ENCODE results near the gene NRL.

Gene NRL

GRCh38 chr14:24136684-24137528, 22.2 kb upstream of the NRL start:
- TF ChIP-seq ZNF274 (IDR thresholded peaks at IDR 0.05; ENCODE audit: low read depth, low read length), result no peak
- H3K4me3 ChIP-seq (ENCODE audit: low read length), result peak overlapping the region; percentile 69

- TF ChIP-seq ZNF274 (IDR thresholded peaks at IDR 0.05; ENCODE audit: low read depth, low read length), result no peak
- H3K4me3 ChIP-seq (ENCODE audit: low read length), result peak within 1 kb of the TSS; percentile 69
Measured at GRCh38 chr14:24135834-24136683, 21.3 kb upstream of the NRL start, which contains the start of gene PSME1. Gene PSME1, plus strand, starts transcription at chr14:24136194. Its CDS starts 69 bp downstream, at chr14:24136263.

DNA sequence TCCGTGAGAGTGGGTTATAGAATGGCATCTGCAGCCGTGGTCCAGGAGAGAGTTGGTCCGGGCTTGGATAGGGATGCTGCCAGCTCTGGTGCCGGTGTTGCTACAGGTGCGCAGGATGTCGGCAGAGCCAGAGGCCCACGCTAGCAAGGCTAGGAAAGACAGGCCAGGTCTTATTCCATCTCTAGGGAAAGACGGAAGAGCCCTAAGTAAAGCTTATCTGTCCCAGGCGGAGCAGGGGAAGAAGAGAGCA, 20.8 kb upstream of the NRL start:
- no peak for TF ChIP-seq ZNF274 (IDR thresholded peaks at IDR 0.05; ENCODE audit: low read depth, low read length)
- H3K4me3 ChIP-seq (ENCODE audit: low read length), result peak overlapping the region; percentile 57

- H3K4me3 ChIP-seq (ENCODE audit: low read length), result no peak overlapping the region
- no peak for TF ChIP-seq ZNF274 (IDR thresholded peaks at IDR 0.05; ENCODE audit: low read depth, low read length)
Measured at GRCh38 chr14:24133735-24134134, 19.0 kb upstream of the NRL start.

DNA sequence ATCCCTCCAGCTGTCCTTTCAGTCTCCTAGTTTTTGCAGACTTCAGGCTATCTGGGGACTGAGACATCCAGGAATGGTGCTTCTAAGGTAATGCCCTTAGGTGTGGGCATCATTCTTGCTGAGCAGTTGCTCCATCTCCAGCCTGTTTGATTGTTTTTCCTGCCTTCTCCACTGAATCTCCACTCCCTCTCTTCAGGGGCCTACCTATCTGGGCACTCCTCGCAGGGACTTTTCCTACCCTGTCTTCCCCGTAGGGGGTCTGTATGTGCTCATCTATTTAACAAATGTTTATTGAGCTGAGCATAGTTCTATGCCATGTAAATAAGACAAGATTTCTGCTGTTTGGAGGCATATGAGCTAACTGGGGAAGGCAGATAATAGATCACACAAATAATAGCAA, 18.2 kb upstream of the NRL start:
- H3K4me3 ChIP-seq (ENCODE audit: low read length), result no peak overlapping the region
- no peak for TF ChIP-seq ZNF274 (IDR thresholded peaks at IDR 0.05; ENCODE audit: low read depth, low read length)

DNA sequence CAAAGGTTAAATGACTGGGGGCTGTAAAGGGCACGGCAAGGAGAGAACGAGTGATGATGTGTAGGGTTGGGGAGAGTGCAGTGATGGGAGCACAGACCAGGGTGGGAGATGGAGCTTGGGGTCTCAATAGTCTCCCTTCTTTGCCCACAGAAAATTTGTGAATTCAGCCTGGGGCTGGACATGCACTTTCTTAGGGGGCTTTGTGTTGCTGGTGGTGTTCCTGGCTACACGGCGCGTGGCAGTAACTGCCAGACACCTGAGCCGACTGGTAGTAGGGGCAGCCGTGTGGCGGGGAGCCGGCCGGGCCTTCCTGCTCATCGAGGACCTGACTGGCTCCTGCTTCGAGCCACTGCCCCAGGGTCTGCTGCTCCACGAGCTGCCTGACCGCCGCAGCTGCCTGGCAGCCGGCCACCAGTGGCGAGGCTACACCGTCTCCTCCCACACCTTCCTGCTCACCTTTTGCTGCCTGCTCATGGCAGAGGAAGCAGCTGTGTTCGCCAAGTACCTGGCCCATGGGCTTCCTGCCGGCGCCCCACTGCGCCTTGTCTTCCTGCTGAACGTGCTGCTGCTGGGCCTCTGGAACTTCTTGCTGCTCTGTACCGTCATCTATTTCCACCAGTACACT, 17.4 kb upstream of the NRL start:
- H3K4me3 ChIP-seq (ENCODE audit: low read length), result no peak overlapping the region
- no peak for TF ChIP-seq ZNF274 (IDR thresholded peaks at IDR 0.05; ENCODE audit: low read depth, low read length)

DNA sequence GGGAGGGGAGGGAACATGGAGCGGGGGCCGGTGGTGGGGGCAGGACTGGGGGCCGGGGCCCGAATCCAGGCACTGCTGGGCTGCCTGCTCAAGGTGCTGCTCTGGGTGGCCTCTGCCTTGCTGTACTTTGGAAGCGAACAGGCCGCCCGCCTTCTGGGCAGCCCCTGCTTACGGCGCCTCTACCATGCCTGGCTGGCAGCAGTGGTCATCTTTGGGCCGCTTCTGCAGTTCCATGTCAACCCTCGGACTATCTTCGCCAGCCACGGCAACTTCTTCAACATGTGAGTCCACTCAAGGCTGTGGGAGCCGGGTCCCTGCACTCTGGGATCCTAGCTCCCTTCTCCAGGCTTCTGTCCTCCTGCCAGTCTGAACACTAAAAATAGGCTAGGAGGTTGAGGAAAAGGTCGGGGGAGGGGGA, 16.8 kb upstream of the NRL start:
- H3K4me3 ChIP-seq (ENCODE audit: low read length), result no peak overlapping the region
- TF ChIP-seq ZNF274 (IDR thresholded peaks at IDR 0.05; ENCODE audit: low read depth, low read length), result no peak

- TF ChIP-seq ZNF274 (IDR thresholded peaks at IDR 0.05; ENCODE audit: low read depth, low read length), result no peak
- no peak overlapping the region for H3K4me3 ChIP-seq (ENCODE audit: low read length)
Measured at GRCh38 chr14:24130717-24131548, 16.2 kb upstream of the NRL start.

- no peak for TF ChIP-seq ZNF274 (IDR thresholded peaks at IDR 0.05; ENCODE audit: low read depth, low read length)
- no peak within 1 kb of the TSS for H3K4me3 ChIP-seq (ENCODE audit: low read length)
Measured at GRCh38 chr14:24130380-24130716, 15.6 kb upstream of the NRL start, which contains the start of gene FITM1. Gene FITM1, plus strand, starts transcription at chr14:24130659. Its CDS starts 905 bp downstream, at chr14:24131564.

DNA sequence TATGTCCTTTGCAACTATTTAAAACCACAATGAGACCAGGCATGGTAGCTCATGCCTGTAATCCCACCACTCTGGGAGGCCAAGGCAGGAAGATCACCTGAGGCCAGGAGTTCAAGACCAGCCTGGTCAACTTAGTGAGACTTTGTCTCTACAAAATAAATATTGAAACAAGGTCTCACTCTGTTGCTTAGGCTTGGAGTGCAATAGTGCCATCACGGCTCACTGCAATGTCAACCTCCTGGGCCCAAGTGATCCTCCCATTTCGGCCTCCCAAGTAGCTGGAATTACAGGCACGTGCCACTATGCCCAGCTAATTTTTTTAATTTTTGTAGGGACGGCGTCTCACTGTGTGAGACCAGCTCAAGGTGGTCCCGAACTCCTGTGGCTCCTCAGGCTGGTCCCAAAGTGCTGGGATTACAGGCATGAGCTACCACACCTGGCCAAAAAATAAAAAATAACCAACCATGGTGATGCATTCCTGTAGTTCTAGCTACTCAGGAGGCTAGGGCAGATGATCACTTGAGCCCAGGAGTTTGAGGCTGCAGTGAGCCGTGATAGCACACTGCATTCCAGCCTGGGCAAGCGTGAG, 14.8 kb upstream of the NRL start:
- H3K4me3 ChIP-seq (ENCODE audit: low read length), result no peak overlapping the region
- no peak for TF ChIP-seq ZNF274 (IDR thresholded peaks at IDR 0.05; ENCODE audit: low read depth, low read length)

DNA sequence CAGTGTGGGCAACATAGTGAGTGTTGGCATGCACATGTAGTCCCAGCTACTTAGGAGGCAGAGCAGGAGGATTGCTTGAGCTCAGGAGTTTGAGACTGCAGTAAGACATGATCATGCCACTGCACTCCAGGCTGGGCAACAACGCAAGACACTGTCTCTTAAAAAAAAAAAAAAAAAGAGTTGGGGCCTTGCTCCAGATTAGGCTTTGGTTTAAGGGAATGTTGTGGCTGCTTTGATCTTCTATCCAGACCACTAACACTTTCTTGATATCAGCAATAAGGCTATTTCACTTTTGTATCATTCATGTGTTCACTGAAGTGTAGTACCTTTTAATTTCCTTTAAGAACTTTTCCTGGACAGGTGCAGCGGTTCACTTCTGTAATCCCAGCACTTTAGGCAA, 12.9 kb upstream of the NRL start:
- no peak overlapping the region for H3K4me3 ChIP-seq (ENCODE audit: low read length)
- no peak for TF ChIP-seq ZNF274 (IDR thresholded peaks at IDR 0.05; ENCODE audit: low read depth, low read length)

GRCh38 chr14:24126939-24127338, 12.2 kb upstream of the NRL start:
- no peak overlapping the region for H3K4me3 ChIP-seq (ENCODE audit: low read length)
- TF ChIP-seq ZNF274 (IDR thresholded peaks at IDR 0.05; ENCODE audit: low read depth, low read length), result no peak

All from GM08714 (cell line).